Mucosa of stomach (tissue), 1 donor: ENCODE data around the gene ZNF428.

Experiments
- H3K27me3 ChIP-seq: one replicate; pipeline ENCODE4 v1.7.0; 2013; ENCODE audit warnings: mild to moderate bottlenecking, low read length; ENCODE audit not compliant: control insufficient read depth, insufficient read depth
- H3K36me3 ChIP-seq: one replicate; pipeline ENCODE4 v1.7.0; 2013; ENCODE audit warnings: low read length; ENCODE audit not compliant: control insufficient read depth, insufficient read depth
- H3K4me1 ChIP-seq: one replicate; pipeline ENCODE4 v1.7.0; 2013; ENCODE audit warnings: mild to moderate bottlenecking, low read length; ENCODE audit not compliant: control insufficient read depth, insufficient read depth
- H3K4me3 ChIP-seq: one replicate; pipeline ENCODE4 v1.7.0; 2013; ENCODE audit warnings: low read length
- H3K9ac ChIP-seq: one replicate; pipeline ENCODE4 v1.7.0; 2013; ENCODE audit warnings: mild to moderate bottlenecking, low read length, moderate library complexity
- H3K9me3 ChIP-seq: one replicate; pipeline ENCODE4 v1.7.0; 2013; ENCODE audit warnings: mild to moderate bottlenecking, low read length, moderate library complexity; ENCODE audit not compliant: control insufficient read depth
- donor health status: Pancreatic carcinoma.

ZNF428 gene

GRCh38 chr19:43561139-43561970 lies 58.1 kb downstream of the ZNF428 start:
- H3K4me3 ChIP-seq: no peak overlapping the region
- H3K9ac ChIP-seq: no peak overlapping the region
- H3K27me3 ChIP-seq: no peaks in the 10 kb centered on the region
- H3K36me3 ChIP-seq: peaks cover 8% of the 10 kb centered on the region
- no peaks in the 10 kb centered on the region for H3K9me3 ChIP-seq
- H3K4me1 ChIP-seq: no peaks in the 10 kb centered on the region

GRCh38 chr19:43560687-43561086 lies 58.7 kb downstream of the ZNF428 start:
- Histone ChIP-seq H3K36me3 (peaks cover 8% of the 10 kb centered on the region), H3K9me3 (no peaks in the 10 kb centered on the region), H3K4me1 (no peaks in the 10 kb centered on the region), H3K9ac (no peak overlapping the region), H3K27me3 (no peaks in the 10 kb centered on the region), H3K4me3 (no peak overlapping the region)
